NCI-H1694 (cell line): Measurements from ENCODE around the gene PAFAH1B1.

Experiments
- DNase-seq: peaks from one replicate; lab custom pipeline; 2025; lab: John Stamatoyannopoulos, UW

PAFAH1B1 gene

GRCh38 chr17:2722611-2723010 lies 129.2 kb downstream of the PAFAH1B1 start:
- no peak for DNase-seq

- DNase-seq: no peak
Measured at GRCh38 chr17:2723505-2723996, 130.1 kb downstream of the PAFAH1B1 start.

DNA sequence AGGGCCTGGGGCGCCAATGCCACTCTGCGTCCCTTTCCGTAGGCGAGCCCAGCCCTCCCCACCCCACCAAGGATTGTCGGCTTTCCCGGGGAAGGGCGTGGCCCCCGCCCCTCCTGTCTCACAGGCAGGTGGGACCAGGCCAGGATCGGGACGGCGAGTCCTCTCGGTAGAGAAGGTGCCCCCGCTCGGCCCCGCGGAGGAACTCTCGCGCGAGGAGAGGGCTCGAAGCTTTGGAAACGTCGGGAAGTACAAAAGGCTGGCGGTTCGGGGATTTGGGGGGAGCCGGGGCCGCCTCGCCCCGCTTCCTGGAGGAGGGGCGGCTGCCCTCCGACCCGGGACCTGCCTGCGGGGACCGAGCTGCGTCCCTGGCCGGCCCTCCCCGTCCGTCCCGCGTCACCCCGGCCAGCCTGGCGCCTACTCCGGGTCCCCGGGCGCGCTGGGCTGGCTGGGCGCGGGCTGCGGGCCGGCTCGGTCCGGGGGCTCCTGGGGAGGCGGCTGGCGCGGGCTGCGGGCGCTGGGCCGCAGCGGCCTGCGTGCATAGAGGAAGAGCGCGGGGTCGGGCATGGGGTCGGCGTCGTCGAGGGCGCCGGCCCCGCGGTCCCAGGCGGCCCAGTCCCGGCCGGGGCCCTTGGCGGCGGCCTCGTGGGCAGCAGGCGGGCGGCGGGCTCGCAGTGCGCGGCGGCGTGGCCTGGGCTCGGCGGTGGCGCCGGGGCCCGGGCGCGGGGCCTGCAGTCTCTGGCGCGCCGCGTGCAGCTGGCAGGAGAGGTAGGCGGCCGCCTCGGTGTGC lies 130.7 kb downstream of the PAFAH1B1 start:
- DNase-seq: no peak

DNA sequence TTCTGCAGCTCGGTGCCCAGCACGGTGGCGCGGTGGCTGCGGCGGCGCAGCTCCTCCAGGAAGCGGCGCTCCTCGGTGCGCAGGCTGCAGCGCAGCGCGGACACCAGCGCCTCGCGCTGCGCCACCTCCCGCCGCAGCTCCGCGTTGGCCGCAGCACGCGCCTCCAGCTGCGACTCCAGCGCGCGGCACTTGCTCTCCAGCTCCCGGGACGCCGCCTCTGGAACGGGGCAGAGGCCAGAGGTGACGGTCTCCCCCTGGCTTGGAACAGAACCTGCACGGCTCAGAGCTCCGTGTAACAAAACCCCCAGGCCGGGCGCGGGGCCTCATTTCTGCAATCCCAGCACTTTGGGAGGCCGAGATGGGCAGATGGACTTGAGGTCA lies 131.3 kb downstream of the PAFAH1B1 start:
- DNase-seq: no peak

DNA sequence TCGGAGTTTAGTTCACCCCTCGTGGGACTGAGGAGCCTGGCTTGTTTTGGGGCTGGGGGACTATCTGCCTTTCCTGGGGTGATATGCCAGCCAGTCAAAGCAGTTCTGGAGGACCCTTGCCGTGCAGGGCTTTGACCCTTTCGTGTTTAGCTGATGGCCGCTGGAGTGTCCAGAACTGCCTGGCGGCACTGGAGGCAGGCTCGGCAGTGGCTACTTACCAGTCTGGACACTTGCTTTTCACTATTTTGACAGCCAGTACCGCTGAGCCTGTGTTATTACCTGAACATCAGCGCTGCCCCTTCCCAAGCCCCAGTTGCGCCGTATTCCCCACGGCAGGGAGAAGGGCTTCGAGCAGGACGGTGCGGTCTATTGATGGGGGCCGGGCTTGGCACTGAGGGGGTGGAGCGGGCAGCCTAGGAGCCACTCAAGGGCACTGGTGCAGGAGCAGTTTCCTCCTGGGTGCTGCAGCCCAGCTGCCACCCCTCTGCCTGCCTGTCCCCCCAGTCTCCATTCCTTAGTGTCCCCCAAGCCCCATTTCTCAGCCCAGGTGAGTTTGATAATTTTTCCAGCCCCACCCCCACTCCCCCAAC lies 137.4 kb downstream of the PAFAH1B1 start:
- DNase-seq: no peak

DNA sequence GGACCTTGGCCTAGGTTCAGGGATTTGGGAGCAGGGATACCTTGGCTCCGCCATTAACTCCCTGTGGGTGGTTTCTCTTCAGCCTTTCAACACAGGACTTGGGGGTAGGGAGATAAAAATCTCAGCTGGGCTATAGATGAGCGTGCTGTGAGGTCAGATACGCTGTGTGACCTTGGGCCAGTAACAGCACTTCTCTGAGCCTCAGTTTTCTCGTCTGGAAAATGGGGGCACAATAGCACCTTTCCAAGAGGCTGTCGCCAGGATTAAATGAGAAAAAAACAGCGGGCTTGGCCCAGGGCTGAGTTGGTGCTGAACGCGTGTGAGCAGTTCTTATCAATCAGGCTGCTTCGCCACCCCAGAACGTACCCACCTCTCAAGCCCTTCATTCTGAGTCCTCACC lies 138.4 kb downstream of the PAFAH1B1 start:
- DNase-seq: no peak

DNA sequence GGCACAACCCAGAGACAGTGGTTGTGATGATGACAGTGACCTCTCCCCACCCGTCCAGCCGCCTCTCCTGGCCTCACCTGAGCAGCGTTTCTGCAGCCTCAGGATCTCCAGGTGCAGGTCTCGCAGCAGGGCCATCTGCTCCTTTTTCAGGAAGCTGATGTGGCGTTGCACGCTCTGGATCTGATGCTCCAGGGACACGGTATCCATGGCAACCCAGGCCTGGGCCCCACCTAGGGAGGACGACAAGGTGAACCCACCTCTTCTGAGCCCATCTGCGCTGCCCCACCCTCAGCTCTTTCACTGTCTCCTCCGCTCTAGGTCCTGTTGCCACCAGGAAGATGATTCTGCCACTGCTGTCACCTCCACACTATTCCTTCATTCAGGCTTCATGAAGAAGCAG lies 141.5 kb downstream of the PAFAH1B1 start:
- DNase-seq: no peak
